HG03064 (cell line): ENCODE measurements around the gene INPP5A.
"Not testable (repeated sequence)": the region's sequence is repeated elsewhere in the genome, so short reads cannot be mapped to it uniquely, and the experiment has no call there.

Experiments used
- ATAC-seq: cut with Tn5 transposase; IDR thresholded peaks from one replicate; pipeline ENCODE4 v1.9.1; 2021; ENCODE audit warnings: low read depth; ENCODE audit not compliant: unreplicated experiment

Gene INPP5A

DNA sequence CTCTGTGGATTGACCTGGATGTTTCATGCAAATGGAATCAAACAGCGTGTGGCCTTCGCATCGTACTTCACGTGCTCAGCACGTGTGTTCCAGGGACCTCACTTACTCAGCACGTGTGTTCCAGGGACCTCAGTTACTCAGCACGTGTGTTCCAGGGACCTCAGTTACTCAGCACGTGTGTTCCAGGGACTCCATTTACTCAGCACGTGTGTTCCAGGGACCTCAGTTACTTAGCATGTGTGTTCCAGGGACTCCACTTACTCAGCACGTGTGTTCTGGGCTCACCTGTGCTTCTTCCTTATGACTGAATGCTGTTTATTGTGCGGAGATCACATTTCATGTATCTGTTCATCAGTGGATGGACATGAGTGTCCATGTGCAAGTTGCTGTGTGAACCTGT, 22.0 kb downstream of the INPP5A start:
- ATAC-seq = no peak

GRCh38 chr10:132560241-132560731, 22.7 kb downstream of the INPP5A start:
- ATAC-seq = no peak

GRCh38 chr10:132562177-132562915, 24.8 kb downstream of the INPP5A start:
- no peak for ATAC-seq

DNA sequence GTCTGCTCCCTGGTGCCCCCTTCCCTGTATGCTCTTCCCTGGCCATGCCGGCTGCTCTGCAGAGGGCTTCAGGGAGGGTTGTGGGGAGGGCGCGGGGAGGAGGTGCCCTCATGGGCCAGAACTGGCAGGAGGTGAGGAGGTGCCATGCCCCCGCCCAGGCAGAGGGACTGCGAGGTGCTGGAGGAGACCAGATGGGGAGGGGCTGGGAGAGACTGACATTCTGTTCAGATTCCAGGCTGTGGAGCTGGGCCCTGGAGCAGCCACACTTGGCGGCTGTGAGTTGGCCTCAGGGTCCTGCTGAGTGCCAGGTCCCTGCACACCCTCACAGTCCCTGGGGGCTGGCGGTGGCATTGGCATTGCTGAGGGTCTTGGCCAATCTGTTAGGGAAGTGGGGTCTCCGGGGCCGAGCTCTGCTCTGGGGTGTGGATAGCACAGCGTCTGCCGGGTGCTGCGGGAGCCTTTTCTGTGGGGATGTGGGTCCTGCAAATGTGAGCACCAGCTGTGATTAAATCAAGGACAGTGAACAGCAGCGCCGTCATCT, 25.4 kb downstream of the INPP5A start:
- no peak for ATAC-seq

GRCh38 chr10:132563485-132564248, 26.1 kb downstream of the INPP5A start:
- peak; percentile 85 for ATAC-seq

- ATAC-seq = no peak
Measured at GRCh38 chr10:132564249-132564605, 26.6 kb downstream of the INPP5A start.

DNA sequence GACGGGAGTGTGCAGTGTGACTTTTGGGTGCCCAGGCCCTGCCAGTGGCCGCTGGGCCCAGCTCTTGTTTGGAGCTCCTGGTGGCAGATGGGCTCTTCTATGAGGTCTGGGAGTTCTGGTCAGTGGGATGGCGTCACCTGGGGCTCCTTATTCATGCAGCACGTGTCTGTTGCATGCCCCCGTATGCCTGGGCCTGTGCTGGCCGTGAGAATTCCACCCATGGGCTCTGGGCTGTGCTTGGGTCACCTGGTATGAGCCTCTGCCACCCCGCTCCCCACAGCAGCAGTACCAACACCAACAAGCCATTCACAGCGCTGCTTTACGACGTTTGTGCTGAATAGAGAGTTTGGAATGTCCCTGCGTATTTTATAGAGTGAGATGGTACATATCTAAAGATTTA, 27.1 kb downstream of the INPP5A start:
- ATAC-seq = no peak

DNA sequence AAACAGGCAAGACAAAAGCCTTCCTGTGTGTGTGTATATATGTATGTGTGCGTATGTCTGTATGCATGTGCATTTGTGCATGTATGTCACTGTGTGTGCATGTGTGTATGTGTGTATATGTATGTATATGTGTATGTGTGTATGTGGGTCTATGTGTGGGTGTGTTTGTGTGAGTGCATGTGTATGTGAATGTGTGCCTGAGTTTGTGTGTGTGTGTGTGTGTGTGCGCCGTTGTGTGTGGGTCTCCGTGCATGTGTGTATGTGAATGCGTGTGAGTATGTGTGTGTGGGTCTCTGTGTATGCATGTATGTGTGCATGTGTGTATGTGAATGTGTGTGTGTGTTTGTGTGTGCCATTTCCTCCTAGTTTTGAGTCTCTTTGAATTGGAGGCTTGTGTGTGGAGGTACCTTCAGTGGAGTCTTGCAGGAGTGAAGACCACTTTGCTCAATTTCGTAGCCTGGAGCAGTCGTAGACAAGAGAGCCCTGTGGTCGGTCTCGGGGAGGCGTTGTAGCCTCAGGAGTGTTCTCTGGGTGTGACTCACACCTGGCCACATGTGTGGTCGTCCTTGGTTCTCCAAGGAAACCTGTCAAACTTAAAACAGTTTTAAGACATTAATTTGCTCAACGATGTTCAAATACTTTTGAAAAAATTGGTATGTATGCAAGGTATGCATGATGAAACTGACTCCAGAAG, 28.1 kb downstream of the INPP5A start:
- no peak for ATAC-seq

- ATAC-seq = no peak
Measured at GRCh38 chr10:132566892-132567291, 29.3 kb downstream of the INPP5A start.

DNA sequence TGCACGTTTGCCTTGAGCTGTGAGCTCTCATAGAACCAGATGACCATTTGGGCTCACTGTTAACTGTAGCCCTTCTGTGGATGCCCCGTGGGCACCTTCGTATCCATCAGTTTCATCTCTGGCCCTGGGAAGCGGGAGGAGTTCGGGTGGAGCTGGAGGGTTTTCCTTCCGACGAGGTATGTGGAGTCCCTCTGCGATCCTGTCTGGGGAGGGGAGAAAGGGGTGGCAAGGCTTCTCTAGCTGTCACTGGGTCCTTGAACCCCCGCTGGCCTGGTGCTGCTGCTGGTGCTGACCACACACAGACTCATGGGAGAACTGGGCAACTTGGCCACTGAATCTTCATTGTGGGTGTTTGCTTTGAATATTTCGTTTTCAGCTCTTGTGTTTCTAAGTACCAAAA, 32.7 kb downstream of the INPP5A start:
- no peak for ATAC-seq

DNA sequence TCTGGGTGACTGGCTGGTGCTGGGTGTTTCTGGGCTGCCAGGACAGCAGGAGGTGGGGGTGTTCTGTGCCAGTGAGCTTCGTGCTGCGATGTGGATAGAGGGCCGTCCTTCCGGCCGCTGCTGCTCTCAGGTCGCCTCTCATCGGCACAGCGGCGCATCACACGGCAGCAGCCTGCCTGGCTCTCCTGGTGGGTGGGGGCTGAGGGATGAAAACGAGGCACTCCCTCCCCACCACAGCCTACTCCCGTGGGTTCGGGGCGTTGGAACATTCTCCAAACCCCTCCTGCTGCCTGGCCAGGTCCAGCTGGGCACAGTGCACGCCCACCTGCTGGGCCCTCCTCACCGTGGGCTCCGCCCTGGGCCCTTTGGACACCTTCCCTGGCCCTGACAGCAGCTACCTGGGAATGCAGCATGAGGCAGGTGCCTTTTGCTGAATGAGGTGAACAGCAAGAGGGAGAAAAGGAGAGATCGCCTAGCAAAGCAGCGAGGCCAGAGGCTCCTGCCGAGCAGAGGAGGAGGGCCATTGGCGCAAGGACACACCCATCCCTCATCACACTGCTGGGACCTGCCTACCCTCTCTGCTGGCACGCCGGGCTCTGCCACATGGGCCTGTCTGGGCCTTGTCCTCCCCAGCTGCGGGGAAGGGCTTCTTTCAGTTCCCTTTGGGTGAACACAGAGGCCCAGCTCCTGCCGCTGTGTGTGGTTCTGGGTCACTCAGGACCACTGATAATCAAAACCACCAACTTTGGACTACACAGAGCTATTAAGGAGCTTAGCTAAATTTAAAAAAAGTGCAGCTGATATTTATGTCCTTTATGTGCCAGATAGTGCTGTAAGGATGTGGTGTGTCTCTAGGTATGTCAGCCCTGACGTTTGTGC, 33.4 kb downstream of the INPP5A start:
- peak; percentile 39 for ATAC-seq

GRCh38 chr10:132571650-132572544, 34.3 kb downstream of the INPP5A start:
- peak; percentile 64 for ATAC-seq

DNA sequence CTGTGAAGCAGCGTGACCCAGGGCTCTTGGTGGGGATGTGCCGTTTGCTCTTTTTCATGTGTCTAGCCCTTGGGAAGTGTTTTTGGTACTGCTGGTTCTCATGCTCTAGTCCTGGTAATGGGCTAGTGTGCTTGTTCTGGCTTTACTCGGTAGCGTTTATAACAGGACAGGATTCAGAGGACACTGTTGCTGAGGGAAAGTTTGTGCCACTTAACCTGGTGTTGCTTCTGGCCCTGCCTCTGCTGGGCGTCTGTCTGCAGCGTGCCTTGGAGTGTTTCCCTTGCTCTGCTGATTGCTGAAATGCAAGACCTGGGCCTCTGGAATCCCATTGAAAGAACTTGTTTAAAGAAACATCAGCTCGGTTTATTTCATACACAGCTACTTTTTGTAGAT, 35.0 kb downstream of the INPP5A start:
- ATAC-seq = peak; percentile 1

DNA sequence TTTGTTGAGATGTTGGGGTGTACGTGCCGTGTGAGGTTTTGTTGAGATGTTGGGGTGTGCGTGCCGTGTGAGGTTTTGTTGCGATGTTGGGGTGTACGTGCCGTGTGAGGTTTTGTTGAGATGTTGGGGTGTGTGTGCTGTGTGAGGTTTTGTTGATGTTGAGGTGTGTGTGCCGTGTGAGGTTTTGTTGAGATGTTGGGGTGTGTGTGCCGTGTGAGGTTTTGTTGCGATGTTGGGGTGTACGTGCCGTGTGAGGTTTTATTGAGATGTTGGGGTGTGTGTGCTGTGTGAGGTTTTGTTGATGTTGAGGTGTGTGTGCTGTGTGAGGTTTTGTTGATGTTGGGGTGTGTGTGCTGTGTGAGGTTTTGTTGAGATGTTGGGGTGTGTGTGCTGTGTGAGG, 35.4 kb downstream of the INPP5A start:
- ATAC-seq = not testable (repeated sequence)

- ATAC-seq = no peak
Measured at GRCh38 chr10:132574288-132574687, 36.7 kb downstream of the INPP5A start.

- ATAC-seq = no peak
Measured at GRCh38 chr10:132574783-132575319, 37.3 kb downstream of the INPP5A start.

GRCh38 chr10:132575320-132576201, 38.0 kb downstream of the INPP5A start:
- peak; percentile 31 for ATAC-seq
